Measurements from ENCODE around the gene POLE. TPM values are rescaled to one million over a fixed set of nuclear protein-coding genes. Genes with fewer than 3 reads are reported as not detected.
A peak's percentile ranks its signal among the peaks of the same experiment; 100 is the strongest.

Gene POLE
- total RNA-seq, 1 donor from 2014 or later, result 174 TPM

DNA sequence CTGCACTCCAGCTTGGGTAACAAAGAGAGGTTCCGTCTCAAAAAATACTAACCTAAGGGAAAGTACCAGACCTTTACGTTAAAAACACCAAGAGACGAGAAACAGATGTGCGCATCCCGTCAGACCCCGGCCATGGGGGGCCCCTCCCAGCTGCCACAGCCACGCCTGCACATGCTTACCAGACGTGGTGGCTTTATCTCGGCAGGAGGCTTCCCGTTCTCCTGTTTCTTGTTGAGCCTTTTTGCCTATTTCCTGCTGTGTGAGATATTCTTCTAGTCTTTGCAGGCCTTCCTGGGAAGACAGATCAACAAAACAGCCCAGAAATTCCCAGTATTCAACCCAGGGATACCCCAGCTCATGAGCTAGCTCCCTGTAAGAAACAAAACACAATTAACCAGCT is 47.1 kb upstream of the POLE start:
- H3K9me3 Mint-ChIP-seq, result no peaks in the 10 kb centered on the region
- H3K36me3 Mint-ChIP-seq (ENCODE audit: low read depth), result peaks cover 41% of the 10 kb centered on the region
- no peak for TF ChIP-seq CTCF (conservative IDR thresholded peaks at IDR 0.05)
- no peak for DNase-seq (ENCODE audit: low read depth, low spot score)
- H3K4me1 Mint-ChIP-seq, result no peaks in the 10 kb centered on the region
- no peaks in the 10 kb centered on the region for H3K27me3 Mint-ChIP-seq (ENCODE audit: low read depth)
- H3K27ac Mint-ChIP-seq (ENCODE audit: unreplicated experiment), result no peak overlapping the region
- H3K4me3 Mint-ChIP-seq, result no peak overlapping the region

- Mint-ChIP-seq H3K36me3 (ENCODE audit: low read depth) (peaks cover 45% of the 10 kb centered on the region), H3K27me3 (ENCODE audit: low read depth) (no peaks in the 10 kb centered on the region), H3K9me3 (no peaks in the 10 kb centered on the region), H3K27ac (ENCODE audit: unreplicated experiment) (no peak overlapping the region), H3K4me3 (no peak overlapping the region), H3K4me1 (no peaks in the 10 kb centered on the region)
- no peak for TF ChIP-seq CTCF (conservative IDR thresholded peaks at IDR 0.05)
- no peak for DNase-seq (ENCODE audit: low read depth, low spot score)
Observed at GRCh38 chr12:132731574-132731973, 44.4 kb upstream of the POLE start.

DNA sequence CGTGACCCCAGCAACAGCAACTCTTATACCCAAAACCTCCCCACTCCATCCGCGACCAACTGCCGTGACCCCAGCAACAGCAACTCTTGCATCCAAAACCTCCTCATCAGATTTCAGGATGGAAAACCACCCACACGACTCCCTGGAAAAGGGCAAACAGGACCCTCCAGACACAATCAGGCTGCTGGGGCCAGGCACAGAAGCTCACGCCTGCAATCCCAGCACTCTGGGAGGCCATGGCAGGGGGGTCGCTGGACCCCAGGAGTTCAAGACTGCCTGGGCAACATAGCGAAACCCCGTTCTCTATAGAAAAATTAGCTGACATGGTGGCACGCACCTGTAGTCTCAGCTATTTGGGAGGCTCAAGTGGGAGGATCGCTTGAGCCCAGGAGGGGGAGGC is 43.2 kb upstream of the POLE start:
- no peak for DNase-seq (ENCODE audit: low read depth, low spot score)
- H3K4me1 Mint-ChIP-seq, result no peaks in the 10 kb centered on the region
- TF ChIP-seq CTCF (conservative IDR thresholded peaks at IDR 0.05), result no peak
- no peaks in the 10 kb centered on the region for H3K9me3 Mint-ChIP-seq
- no peaks in the 10 kb centered on the region for H3K27me3 Mint-ChIP-seq (ENCODE audit: low read depth)
- peaks cover 52% of the 10 kb centered on the region for H3K36me3 Mint-ChIP-seq (ENCODE audit: low read depth)
- H3K27ac Mint-ChIP-seq (ENCODE audit: unreplicated experiment), result no peak overlapping the region
- peak overlapping the region; percentile 38 for H3K4me3 Mint-ChIP-seq

GRCh38 chr12:132729541-132730320 is 42.6 kb upstream of the POLE start:
- Mint-ChIP-seq H3K9me3 (no peaks in the 10 kb centered on the region), H3K27me3 (ENCODE audit: low read depth) (no peaks in the 10 kb centered on the region), H3K27ac (ENCODE audit: unreplicated experiment) (no peak overlapping the region), H3K4me3 (peak overlapping the region; percentile 38), H3K4me1 (no peaks in the 10 kb centered on the region), H3K36me3 (ENCODE audit: low read depth) (peaks cover 50% of the 10 kb centered on the region)
- no peak for DNase-seq (ENCODE audit: low read depth, low spot score)
- TF ChIP-seq CTCF (conservative IDR thresholded peaks at IDR 0.05), result no peak

DNA sequence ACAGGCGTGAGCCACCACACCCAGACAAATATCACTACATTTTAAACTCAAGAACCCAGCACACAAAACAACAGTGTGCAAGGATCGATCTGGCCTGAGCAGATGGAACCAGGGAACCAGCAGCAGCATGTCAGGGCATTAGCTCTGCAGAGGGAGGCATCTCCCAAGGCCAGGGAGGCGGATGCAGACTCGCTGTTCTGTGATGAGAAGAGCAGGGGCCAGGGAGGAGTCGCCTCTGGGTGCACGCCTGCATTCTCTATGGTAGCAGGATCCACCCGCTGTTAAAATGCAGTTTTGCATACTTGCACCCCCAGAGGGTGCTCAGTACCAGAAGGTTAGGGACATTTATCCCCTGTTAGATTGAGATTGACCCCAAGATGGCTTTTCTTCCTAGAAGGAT is 41.4 kb upstream of the POLE start:
- no peak for TF ChIP-seq CTCF (conservative IDR thresholded peaks at IDR 0.05)
- peak overlapping the region; percentile 27 for H3K27ac Mint-ChIP-seq (ENCODE audit: unreplicated experiment)
- H3K36me3 Mint-ChIP-seq (ENCODE audit: low read depth), result peaks cover 45% of the 10 kb centered on the region
- DNase-seq (ENCODE audit: low read depth, low spot score), result no peak
- H3K9me3 Mint-ChIP-seq, result no peaks in the 10 kb centered on the region
- H3K4me3 Mint-ChIP-seq, result peak overlapping the region; percentile 57
- no peaks in the 10 kb centered on the region for H3K4me1 Mint-ChIP-seq
- no peaks in the 10 kb centered on the region for H3K27me3 Mint-ChIP-seq (ENCODE audit: low read depth)

All from neural crest cell (in vitro differentiated cells).